HG02623 (cell line): ENCODE results near the gene KAZN.

Experiments used
- ATAC-seq: cut with Tn5 transposase; IDR thresholded peaks from one replicate; pipeline ENCODE4 v1.9.1; 2021; ENCODE audit warnings: moderate library complexity; ENCODE audit not compliant: unreplicated experiment

The KAZN gene

GRCh38 chr1:15141935-15142539 lies 543.6 kb downstream of the KAZN start:
- ATAC-seq = no peak

- ATAC-seq = no peak
Observed at GRCh38 chr1:15145327-15145726, 546.8 kb downstream of the KAZN start.

GRCh38 chr1:15146142-15146680 lies 547.7 kb downstream of the KAZN start:
- no peak for ATAC-seq

- no peak for ATAC-seq
Observed at GRCh38 chr1:15146971-15147376, 548.5 kb downstream of the KAZN start.

GRCh38 chr1:15148004-15148403 lies 549.5 kb downstream of the KAZN start:
- ATAC-seq = no peak

GRCh38 chr1:15148475-15148874 lies 550.0 kb downstream of the KAZN start:
- no peak for ATAC-seq

GRCh38 chr1:15148941-15149340 lies 550.5 kb downstream of the KAZN start:
- ATAC-seq = no peak

- ATAC-seq = no peak
Observed at GRCh38 chr1:15150376-15150775, 551.9 kb downstream of the KAZN start.

GRCh38 chr1:15151377-15151806 lies 552.9 kb downstream of the KAZN start:
- ATAC-seq = no peak

GRCh38 chr1:15151871-15152270 lies 553.4 kb downstream of the KAZN start:
- no peak for ATAC-seq

GRCh38 chr1:15152318-15153183 lies 554.1 kb downstream of the KAZN start:
- no peak for ATAC-seq

GRCh38 chr1:15153184-15153841 lies 554.8 kb downstream of the KAZN start, which contains the start of gene TMEM51:
TSS of gene TMEM51 (plus strand) at chr1:15153747. CDS start at chr1:15215088, 61,341 bp downstream.
- ATAC-seq = no peak

- ATAC-seq = no peak
Observed at GRCh38 chr1:15153842-15154479, 555.5 kb downstream of the KAZN start.

- ATAC-seq = no peak
Observed at GRCh38 chr1:15154480-15155036, 556.1 kb downstream of the KAZN start.

- no peak for ATAC-seq
Observed at GRCh38 chr1:15155191-15155590, 556.7 kb downstream of the KAZN start.

GRCh38 chr1:15155888-15156741 lies 557.6 kb downstream of the KAZN start:
- peak; percentile 41 for ATAC-seq

GRCh38 chr1:15156807-15157380 lies 558.4 kb downstream of the KAZN start:
- ATAC-seq = no peak

- ATAC-seq = no peak
Observed at GRCh38 chr1:15157524-15158399, 559.3 kb downstream of the KAZN start.
